ENCODE measurements around the gene RFX2.
"Not testable (repeated sequence)": the region's sequence is repeated elsewhere in the genome, so short reads cannot be mapped to it uniquely, and the experiment has no call there.

The RFX2 gene

GRCh38 chr19:6110360-6110977 is at the start of gene RFX2:
RFX2 (minus strand) TSS chr19:6110500; CDS start chr19:6047496, 63,004 bp downstream.
- peak; percentile 99 for DNase-seq

GRCh38 chr19:6156033-6156432 is 45.7 kb upstream of the RFX2 start:
- DNase-seq = no peak

- DNase-seq = no peak
Measured at GRCh38 chr19:6150289-6150688, 40.0 kb upstream of the RFX2 start.

- no peak for DNase-seq
Measured at GRCh38 chr19:6141217-6141616, 30.9 kb upstream of the RFX2 start.

GRCh38 chr19:6138511-6138910 is 28.2 kb upstream of the RFX2 start:
- no peak for DNase-seq

GRCh38 chr19:6138066-6138465 is 27.8 kb upstream of the RFX2 start:
- DNase-seq = no peak

- no peak for DNase-seq
Measured at GRCh38 chr19:6133231-6133630, 22.9 kb upstream of the RFX2 start.

GRCh38 chr19:6132482-6132881 is 22.2 kb upstream of the RFX2 start:
- DNase-seq = no peak

GRCh38 chr19:6127716-6128335 is 17.5 kb upstream of the RFX2 start:
- DNase-seq = no peak

GRCh38 chr19:6126335-6126974 is 16.2 kb upstream of the RFX2 start:
- peak; percentile 18 for DNase-seq

- DNase-seq = peak; percentile 73
Measured at GRCh38 chr19:6125571-6125989, 15.3 kb upstream of the RFX2 start.

GRCh38 chr19:6119031-6119430 is 8.7 kb upstream of the RFX2 start:
- no peak for DNase-seq

- DNase-seq = no peak
Measured at GRCh38 chr19:6118043-6118442, 7.7 kb upstream of the RFX2 start.

GRCh38 chr19:6117534-6117933 is 7.2 kb upstream of the RFX2 start:
- no peak for DNase-seq

- DNase-seq = no peak
Measured at GRCh38 chr19:6116749-6117430, 6.6 kb upstream of the RFX2 start.

GRCh38 chr19:6115992-6116391 is 5.7 kb upstream of the RFX2 start:
- no peak for DNase-seq

GRCh38 chr19:6113616-6114188 is 3.4 kb upstream of the RFX2 start:
- no peak for DNase-seq

GRCh38 chr19:6109947-6110346 is 353 bp downstream of the RFX2 start:
- no peak for DNase-seq

GRCh38 chr19:6108721-6109633 is 1.3 kb downstream of the RFX2 start:
- DNase-seq = peak; percentile 70

GRCh38 chr19:6106643-6107294 is 3.5 kb downstream of the RFX2 start:
- not testable (repeated sequence) for DNase-seq

GRCh38 chr19:6105444-6105843 is 4.9 kb downstream of the RFX2 start:
- DNase-seq = no peak

- DNase-seq = no peak
Measured at GRCh38 chr19:6103894-6104293, 6.4 kb downstream of the RFX2 start.

All from CD4-positive, alpha-beta T cell treated with Interleukin-15 for 1 hour (primary cell).